ENCODE measurements around the gene ADGRB3. TPM values are rescaled to one million over a fixed set of nuclear protein-coding genes. Genes with fewer than 3 reads are reported as not detected.

ADGRB3 gene
- total RNA-seq, 1 donor from 2014 or later, result 8.9 TPM

GRCh38 chr6:68760941-68761676 is 126.0 kb downstream of the ADGRB3 start:
- no peaks in the 10 kb centered on the region for H3K4me1 Mint-ChIP-seq (ENCODE audit: unreplicated experiment)
- no peak for DNase-seq (ENCODE audit: extremely low spot score, unreplicated experiment)
- no peak overlapping the region for H3K4me3 Mint-ChIP-seq (ENCODE audit: unreplicated experiment)
- no peaks in the 10 kb centered on the region for H3K9me3 Mint-ChIP-seq (ENCODE audit: unreplicated experiment)
- TF ChIP-seq CTCF (IDR thresholded peaks at IDR 0.05), result no peak
- H3K36me3 Mint-ChIP-seq (ENCODE audit: unreplicated experiment), result peaks cover 2% of the 10 kb centered on the region
- H3K27ac Mint-ChIP-seq (ENCODE audit: unreplicated experiment), result no peak overlapping the region
- no peaks in the 10 kb centered on the region for H3K27me3 Mint-ChIP-seq (ENCODE audit: unreplicated experiment)

GRCh38 chr6:68761985-68762384 is 126.9 kb downstream of the ADGRB3 start:
- Mint-ChIP-seq H3K36me3 (ENCODE audit: unreplicated experiment) (peaks cover 2% of the 10 kb centered on the region), H3K4me3 (ENCODE audit: unreplicated experiment) (no peak overlapping the region), H3K9me3 (ENCODE audit: unreplicated experiment) (no peaks in the 10 kb centered on the region), H3K27ac (ENCODE audit: unreplicated experiment) (no peak overlapping the region), H3K27me3 (ENCODE audit: unreplicated experiment) (no peaks in the 10 kb centered on the region), H3K4me1 (ENCODE audit: unreplicated experiment) (no peaks in the 10 kb centered on the region)
- no peak for DNase-seq (ENCODE audit: extremely low spot score, unreplicated experiment)
- no peak for TF ChIP-seq CTCF (IDR thresholded peaks at IDR 0.05)

- DNase-seq (ENCODE audit: extremely low spot score, unreplicated experiment), result no peak
- no peak for TF ChIP-seq CTCF (IDR thresholded peaks at IDR 0.05)
- H3K9me3 Mint-ChIP-seq (ENCODE audit: unreplicated experiment), result no peaks in the 10 kb centered on the region
- H3K27me3 Mint-ChIP-seq (ENCODE audit: unreplicated experiment), result peaks cover 3% of the 10 kb centered on the region
- no peaks in the 10 kb centered on the region for H3K4me1 Mint-ChIP-seq (ENCODE audit: unreplicated experiment)
- H3K36me3 Mint-ChIP-seq (ENCODE audit: unreplicated experiment), result no peaks in the 10 kb centered on the region
- H3K4me3 Mint-ChIP-seq (ENCODE audit: unreplicated experiment), result no peak overlapping the region
- H3K27ac Mint-ChIP-seq (ENCODE audit: unreplicated experiment), result no peak overlapping the region
Observed at GRCh38 chr6:68771426-68771825, 136.3 kb downstream of the ADGRB3 start.

- Mint-ChIP-seq H3K36me3 (ENCODE audit: unreplicated experiment) (no peaks in the 10 kb centered on the region), H3K9me3 (ENCODE audit: unreplicated experiment) (no peaks in the 10 kb centered on the region), H3K4me1 (ENCODE audit: unreplicated experiment) (peaks cover 15% of the 10 kb centered on the region), H3K4me3 (ENCODE audit: unreplicated experiment) (no peak overlapping the region), H3K27ac (ENCODE audit: unreplicated experiment) (no peak overlapping the region), H3K27me3 (ENCODE audit: unreplicated experiment) (peaks cover 4% of the 10 kb centered on the region)
- no peak for TF ChIP-seq CTCF (IDR thresholded peaks at IDR 0.05)
- DNase-seq (ENCODE audit: extremely low spot score, unreplicated experiment), result no peak
Observed at GRCh38 chr6:68774843-68775242, 139.8 kb downstream of the ADGRB3 start.

GRCh38 chr6:68776354-68776753 is 141.3 kb downstream of the ADGRB3 start:
- peaks cover 15% of the 10 kb centered on the region for H3K4me1 Mint-ChIP-seq (ENCODE audit: unreplicated experiment)
- no peak for TF ChIP-seq CTCF (IDR thresholded peaks at IDR 0.05)
- H3K36me3 Mint-ChIP-seq (ENCODE audit: unreplicated experiment), result no peaks in the 10 kb centered on the region
- no peak overlapping the region for H3K27ac Mint-ChIP-seq (ENCODE audit: unreplicated experiment)
- no peaks in the 10 kb centered on the region for H3K9me3 Mint-ChIP-seq (ENCODE audit: unreplicated experiment)
- H3K4me3 Mint-ChIP-seq (ENCODE audit: unreplicated experiment), result no peak overlapping the region
- peaks cover 4% of the 10 kb centered on the region for H3K27me3 Mint-ChIP-seq (ENCODE audit: unreplicated experiment)
- no peak for DNase-seq (ENCODE audit: extremely low spot score, unreplicated experiment)

Data from osteocyte (in vitro differentiated cells).